Measurements from ENCODE around the gene TMEM125.

TMEM125 gene

GRCh38 chr1:43274804-43275180 lies 5.0 kb downstream of the TMEM125 start:
- Histone ChIP-seq H3K4me1 (ENCODE audit: insufficient read depth, low read length, severe bottlenecking) (peaks cover 3% of the 10 kb centered on the region), H3K79me2 (ENCODE audit: insufficient read depth, low read length) (no peaks in the 10 kb centered on the region), H3K27me3 (ENCODE audit: insufficient read depth, low read length) (peaks cover 6% of the 10 kb centered on the region), H3K9me3 (ENCODE audit: low read length) (no peaks in the 10 kb centered on the region), H3F3A (ENCODE audit: insufficient read depth, low read length) (no peaks in the 10 kb centered on the region), H3K36me3 (ENCODE audit: insufficient read depth, low read length) (no peaks in the 10 kb centered on the region), H3K9me2 (ENCODE audit: low read depth, low read length) (no peaks in the 10 kb centered on the region), H3K4me2 (ENCODE audit: low read length) (no peak overlapping the region), H3K9ac (ENCODE audit: low read length) (no peak overlapping the region), H3K4me3 (ENCODE audit: low read depth, low read length, poor library complexity, severe bottlenecking) (no peak overlapping the region), H2AFZ (ENCODE audit: low read length) (no peak overlapping the region), H4K20me1 (ENCODE audit: insufficient read depth, low read length) (no peaks in the 10 kb centered on the region), H3K27ac (ENCODE audit: low read depth, low read length, poor library complexity, severe bottlenecking) (no peak overlapping the region)
- no peak for TF ChIP-seq CTCF (IDR thresholded peaks at IDR 0.05; ENCODE audit: low read length)
- no peak for TF ChIP-seq EZH2 (IDR thresholded peaks at IDR 0.05; ENCODE audit: borderline replicate concordance, low read length)

- no peak overlapping the region for H3K4me3 ChIP-seq (ENCODE audit: low read depth, low read length, poor library complexity, severe bottlenecking)
- peaks cover 6% of the 10 kb centered on the region for H3K27me3 ChIP-seq (ENCODE audit: insufficient read depth, low read length)
- no peak for TF ChIP-seq CTCF (IDR thresholded peaks at IDR 0.05; ENCODE audit: low read length)
- TF ChIP-seq EZH2 (IDR thresholded peaks at IDR 0.05; ENCODE audit: borderline replicate concordance, low read length) = no peak
- H3K36me3 ChIP-seq (ENCODE audit: insufficient read depth, low read length) = no peaks in the 10 kb centered on the region
- H3F3A ChIP-seq (ENCODE audit: insufficient read depth, low read length) = no peaks in the 10 kb centered on the region
- H4K20me1 ChIP-seq (ENCODE audit: insufficient read depth, low read length) = no peaks in the 10 kb centered on the region
- no peak overlapping the region for H3K9ac ChIP-seq (ENCODE audit: low read length)
- no peaks in the 10 kb centered on the region for H3K79me2 ChIP-seq (ENCODE audit: insufficient read depth, low read length)
- no peak overlapping the region for H3K27ac ChIP-seq (ENCODE audit: low read depth, low read length, poor library complexity, severe bottlenecking)
- H3K4me2 ChIP-seq (ENCODE audit: low read length) = no peak overlapping the region
- H3K4me1 ChIP-seq (ENCODE audit: insufficient read depth, low read length, severe bottlenecking) = peaks cover 2% of the 10 kb centered on the region
- no peaks in the 10 kb centered on the region for H3K9me2 ChIP-seq (ENCODE audit: low read depth, low read length)
- H2AFZ ChIP-seq (ENCODE audit: low read length) = no peak overlapping the region
- no peaks in the 10 kb centered on the region for H3K9me3 ChIP-seq (ENCODE audit: low read length)
Observed at GRCh38 chr1:43275826-43276620, 6.2 kb downstream of the TMEM125 start.

- Histone ChIP-seq H4K20me1 (ENCODE audit: insufficient read depth, low read length) (no peaks in the 10 kb centered on the region), H3K4me3 (ENCODE audit: low read depth, low read length, poor library complexity, severe bottlenecking) (no peak overlapping the region), H3F3A (ENCODE audit: insufficient read depth, low read length) (no peaks in the 10 kb centered on the region), H3K27me3 (ENCODE audit: insufficient read depth, low read length) (peaks cover 6% of the 10 kb centered on the region), H3K27ac (ENCODE audit: low read depth, low read length, poor library complexity, severe bottlenecking) (no peak overlapping the region), H3K9me2 (ENCODE audit: low read depth, low read length) (no peaks in the 10 kb centered on the region), H3K4me1 (ENCODE audit: insufficient read depth, low read length, severe bottlenecking) (no peaks in the 10 kb centered on the region), H3K36me3 (ENCODE audit: insufficient read depth, low read length) (no peaks in the 10 kb centered on the region), H3K4me2 (ENCODE audit: low read length) (no peak overlapping the region), H3K9ac (ENCODE audit: low read length) (no peak overlapping the region), H2AFZ (ENCODE audit: low read length) (no peak overlapping the region), H3K79me2 (ENCODE audit: insufficient read depth, low read length) (no peaks in the 10 kb centered on the region), H3K9me3 (ENCODE audit: low read length) (no peaks in the 10 kb centered on the region)
- TF ChIP-seq EZH2 (IDR thresholded peaks at IDR 0.05; ENCODE audit: borderline replicate concordance, low read length) (no peak), CTCF (IDR thresholded peaks at IDR 0.05; ENCODE audit: low read length) (no peak)
Observed at GRCh38 chr1:43276673-43277072, 6.9 kb downstream of the TMEM125 start.

Measured in OCI-LY1 (cell line).